Loucy (cell line): ENCODE measurements around the gene C12orf43.

Experiments used
- H2AFZ ChIP-seq: fragments of 200-600 bp; sonication (generic); 2 replicates; pipeline ENCODE4 v1.6.0; 2016; ENCODE audit warnings: antibody characterized with exemption, mild to moderate bottlenecking, low read length, moderate library complexity
- H3F3A ChIP-seq: fragments of 200-600 bp; 2 replicates; pipeline ENCODE4 v1.6.0; 2016; ENCODE audit warnings: antibody characterized with exemption, low read depth, mild to moderate bottlenecking
- H3K27me3 ChIP-seq: fragments of 200-600 bp; sonication (generic); 2 replicates; pipeline ENCODE4 v1.6.1; 2014; ENCODE audit warnings: low read length, mild to moderate bottlenecking; ENCODE audit not compliant: insufficient read depth, poor library complexity, severe bottlenecking
- H3K36me3 ChIP-seq: fragments of 200-600 bp; sonication (generic); 2 replicates; pipeline ENCODE4 v1.6.1; 2016; ENCODE audit warnings: low read length; ENCODE audit not compliant: insufficient read depth
- H3K4me1 ChIP-seq: fragments of 200-600 bp; sonication (generic); 2 replicates; pipeline ENCODE4 v1.5.1; 2014; ENCODE audit warnings: low read length, mild to moderate bottlenecking; ENCODE audit not compliant: insufficient read depth, poor library complexity, severe bottlenecking
- H3K4me2 ChIP-seq: fragments of 200-600 bp; sonication (generic); 2 replicates; pipeline ENCODE4 v1.6.0; 2014; ENCODE audit warnings: antibody characterized with exemption, low read length, low read depth, mild to moderate bottlenecking; ENCODE audit not compliant: poor library complexity, severe bottlenecking
- H3K4me3 ChIP-seq: fragments of 200-600 bp; sonication (generic); 2 replicates; pipeline ENCODE4 v1.5.1; 2014; ENCODE audit warnings: low read length, mild to moderate bottlenecking, mixed read lengths; ENCODE audit not compliant: poor library complexity, severe bottlenecking
- H3K79me2 ChIP-seq: fragments of 200-600 bp; sonication (generic); 2 replicates; pipeline ENCODE4 v1.6.1; 2014; ENCODE audit warnings: low read length; ENCODE audit not compliant: insufficient read depth
- H3K9ac ChIP-seq: fragments of 200-600 bp; sonication (generic); 2 replicates; pipeline ENCODE4 v1.6.0; 2014; ENCODE audit warnings: mild to moderate bottlenecking, low read depth, low read length, moderate library complexity; ENCODE audit not compliant: poor library complexity, severe bottlenecking
- H3K9me2 ChIP-seq: fragments of 200-600 bp; sonication (generic); replicated peaks from 2 replicates; pipeline ENCODE4 v1.6.1; 2016; ENCODE audit warnings: low read depth, low read length, mixed read lengths
- H3K9me3 ChIP-seq: fragments of 200-600 bp; sonication (generic); 2 replicates; pipeline ENCODE4 v1.6.1; 2014; ENCODE audit warnings: mild to moderate bottlenecking, antibody characterized with exemption, low read length, low read depth; ENCODE audit not compliant: insufficient read depth
- H4K20me1 ChIP-seq: fragments of 200-600 bp; sonication (generic); 2 replicates; pipeline ENCODE4 v1.6.0; 2014; ENCODE audit warnings: antibody characterized with exemption, low read length, mild to moderate bottlenecking; ENCODE audit not compliant: insufficient read depth, poor library complexity, severe bottlenecking
- CTCF ChIP-seq: fragments of 200-600 bp; sonication (generic); conservative IDR thresholded peaks from 2 replicates; pipeline ENCODE4 v1.5.1; 2014; ENCODE audit warnings: mild to moderate bottlenecking, antibody characterized with exemption, low read length
- EZH2phosphoT487 ChIP-seq: fragments of 200-600 bp; IDR thresholded peaks from 2 replicates; pipeline ENCODE4 v1.6.1; 2018; ENCODE audit warnings: antibody characterized with exemption, mild to moderate bottlenecking, moderate library complexity, borderline replicate concordance

C12orf43 gene

GRCh38 chr12:120979862-120980696 is 36.2 kb downstream of the C12orf43 start:
- H2AFZ ChIP-seq = no peak overlapping the region
- no peak overlapping the region for H3K4me2 ChIP-seq
- H3K9me3 ChIP-seq = no peaks in the 10 kb centered on the region
- H3K36me3 ChIP-seq = no peaks in the 10 kb centered on the region
- H3K27me3 ChIP-seq = no peaks in the 10 kb centered on the region
- H3K4me3 ChIP-seq = no peak overlapping the region
- H3K9ac ChIP-seq = no peak overlapping the region
- H3K4me1 ChIP-seq = peaks cover 3% of the 10 kb centered on the region
- no peaks in the 10 kb centered on the region for H3K79me2 ChIP-seq
- H4K20me1 ChIP-seq = no peaks in the 10 kb centered on the region
- H3F3A ChIP-seq = no peaks in the 10 kb centered on the region
- H3K9me2 ChIP-seq = no peaks in the 10 kb centered on the region
- TF ChIP-seq EZH2phosphoT487 = no peak
- no peak for TF ChIP-seq CTCF

- no peaks in the 10 kb centered on the region for H3K27me3 ChIP-seq
- TF ChIP-seq EZH2phosphoT487 (no peak), CTCF (no peak)
- H4K20me1 ChIP-seq = no peaks in the 10 kb centered on the region
- no peak overlapping the region for H3K4me3 ChIP-seq
- no peaks in the 10 kb centered on the region for H3K9me3 ChIP-seq
- no peaks in the 10 kb centered on the region for H3K79me2 ChIP-seq
- no peak overlapping the region for H3K4me2 ChIP-seq
- H2AFZ ChIP-seq = no peak overlapping the region
- no peaks in the 10 kb centered on the region for H3K36me3 ChIP-seq
- no peak overlapping the region for H3K9ac ChIP-seq
- no peaks in the 10 kb centered on the region for H3K9me2 ChIP-seq
- H3K4me1 ChIP-seq = peaks cover 3% of the 10 kb centered on the region
- no peaks in the 10 kb centered on the region for H3F3A ChIP-seq
These were observed 36.9 kb downstream of the C12orf43 start for GRCh38 chr12:120979220-120979861.

GRCh38 chr12:120978296-120979219 is 37.7 kb downstream of the C12orf43 start, which contains the start of gene HNF1A:
TSS of gene HNF1A (plus strand) at chr12:120978543. CDS start at chr12:120978769, 226 bp downstream.
- Histone ChIP-seq H3K4me3 (no peak within 1 kb of the TSS), H3K9ac (no peak within 1 kb of the TSS), H3K9me3 (no peaks in the 10 kb centered on the region), H3K36me3 (no peaks in the 10 kb centered on the region), H3K4me2 (no peak within 1 kb of the TSS), H4K20me1 (no peaks in the 10 kb centered on the region), H3K79me2 (no peaks in the 10 kb centered on the region), H3K4me1 (no peaks in the 10 kb centered on the region), H2AFZ (no peak within 1 kb of the TSS), H3K27me3 (no peaks in the 10 kb centered on the region), H3K9me2 (no peaks in the 10 kb centered on the region), H3F3A (no peaks in the 10 kb centered on the region)
- TF ChIP-seq CTCF (no peak), EZH2phosphoT487 (no peak)
